Activated B cell treated with CpG ODN at 0.5 μM for 24 hours (primary cell): ENCODE results near the gene PLPP2. TPM values are rescaled to one million over a fixed set of nuclear protein-coding genes. Genes with fewer than 3 reads are reported as not detected.

Experiments used
- ATAC-seq: fragments of 200-7000 bp; cut with Tn5 transposase; one replicate; pipeline ENCODE4 v1.10.0; 2021; ENCODE audit warnings: low read depth, mild to moderate bottlenecking, moderate library complexity
- CTCF ChIA-PET: fragments of 350-600 bp; sonication (Branson Sonifier 250); formaldehyde crosslinking; loops from one replicate; lab custom pipeline; 2021; ENCODE audit warnings: antibody characterized with exemption; lab: Charles Lee
- POLR2A ChIA-PET: fragments of 350-600 bp; sonication (Branson Sonifier 250); formaldehyde crosslinking; loops from one replicate; lab custom pipeline; 2021; ENCODE audit warnings: antibody characterized with exemption; lab: Charles Lee
- DNase-seq: peaks from one replicate; pipeline ENCODE4 v3.0.0; 2022
- H3K27ac Mint-ChIP-seq: one replicate; pipeline ENCODE4 v1.8.0; 2020; ENCODE audit warnings: mixed read lengths
- H3K27me3 Mint-ChIP-seq: one replicate; pipeline ENCODE4 v1.8.0; 2021; ENCODE audit warnings: mixed read lengths
- H3K36me3 Mint-ChIP-seq: one replicate; pipeline ENCODE4 v1.8.0; 2021; ENCODE audit warnings: low read depth, mixed read lengths
- H3K4me1 Mint-ChIP-seq: one replicate; pipeline ENCODE4 v1.8.0; 2021; ENCODE audit warnings: mixed read lengths
- H3K4me3 Mint-ChIP-seq: one replicate; pipeline ENCODE4 v1.8.0; 2020; ENCODE audit warnings: mild to moderate bottlenecking, mixed read lengths
- H3K9me3 Mint-ChIP-seq: one replicate; pipeline ENCODE4 v1.8.0; 2020; ENCODE audit warnings: mixed read lengths
- CTCF ChIP-seq: fragments of 200-600 bp; IDR thresholded peaks from one replicate; pipeline ENCODE4 v1.8.0; 2022; ENCODE audit warnings: antibody characterized with exemption, mild to moderate bottlenecking
- intact Hi-C: fragments of 100-400 bp; cut with micrococcal nuclease; formaldehyde crosslinking; loops from one replicate; pipeline ENCODE4 v1.15.1; 2024
- total RNA-seq: library from RNA; stranded (reverse); gene quantifications from 2 replicates; pipeline ENCODE4 v1.2.3, GENCODE V29; 2022

The PLPP2 gene
- total RNA-seq, 1 donor from 2014 or later = 0.29 TPM

- no peaks in the 10 kb centered on the region for H3K9me3 Mint-ChIP-seq
- H3K27ac Mint-ChIP-seq = no peak overlapping the region
These were observed 1.2 kb upstream of the PLPP2 start for GRCh38 chr19:292281-292884.

GRCh38 chr19:291561-292280 lies 518 bp upstream of the PLPP2 start:
- intact Hi-C loops = loop anchor here (10.0 kb wide), 1 partner anchor 213 kb away; the partner anchor contains the start of gene TPGS1

More at GRCh38 chr19:292281-292884, 1.2 kb upstream of the PLPP2 start:
- CTCF ChIA-PET = no interaction called here
- TF ChIP-seq CTCF = no peak
- POLR2A ChIA-PET = no interaction called here
- no peak for DNase-seq
- no peaks in the 10 kb centered on the region for H3K36me3 Mint-ChIP-seq
- peaks cover 13% of the 10 kb centered on the region for H3K4me1 Mint-ChIP-seq
- no peak for ATAC-seq
- peaks cover 46% of the 10 kb centered on the region for H3K27me3 Mint-ChIP-seq
- H3K4me3 Mint-ChIP-seq = no peak overlapping the region
- intact Hi-C loops = loop anchor here (10.0 kb wide), 1 partner anchor 212 kb away; the partner anchor contains the start of gene TPGS1

GRCh38 chr19:290372-291005 lies 714 bp downstream of the PLPP2 start:
- CTCF ChIA-PET = no interaction called here
- H3K36me3 Mint-ChIP-seq = no peaks in the 10 kb centered on the region
- intact Hi-C loops = loop anchor here (10.0 kb wide), 1 partner anchor 214 kb away; the partner anchor contains the start of gene TPGS1
- ATAC-seq = no peak
- TF ChIP-seq CTCF = no peak
- peak overlapping the region; percentile 28 for H3K4me3 Mint-ChIP-seq
- peaks cover 13% of the 10 kb centered on the region for H3K4me1 Mint-ChIP-seq
- DNase-seq = no peak
- no peaks in the 10 kb centered on the region for H3K9me3 Mint-ChIP-seq
- peaks cover 41% of the 10 kb centered on the region for H3K27me3 Mint-ChIP-seq
- POLR2A ChIA-PET = no interaction called here
- no peak overlapping the region for H3K27ac Mint-ChIP-seq

More at GRCh38 chr19:291561-292280, 518 bp upstream of the PLPP2 start:
- POLR2A ChIA-PET = no interaction called here
- ATAC-seq (no peak), DNase-seq (no peak)
- peaks cover 46% of the 10 kb centered on the region for H3K27me3 Mint-ChIP-seq
- no peak overlapping the region for H3K4me3 Mint-ChIP-seq
- no peak overlapping the region for H3K27ac Mint-ChIP-seq
- H3K4me1 Mint-ChIP-seq = peaks cover 13% of the 10 kb centered on the region
- CTCF ChIA-PET = no interaction called here
- H3K9me3 Mint-ChIP-seq = no peaks in the 10 kb centered on the region
- no peaks in the 10 kb centered on the region for H3K36me3 Mint-ChIP-seq
- TF ChIP-seq CTCF = no peak

GRCh38 chr19:289651-290371 lies 1.4 kb downstream of the PLPP2 start:
- ATAC-seq (peak; percentile 67), DNase-seq (no peak)
- peaks cover 41% of the 10 kb centered on the region for H3K27me3 Mint-ChIP-seq
- ChIA-PET POLR2A (no interaction called here), CTCF (no interaction called here)
- H3K4me1 Mint-ChIP-seq = peaks cover 13% of the 10 kb centered on the region
- H3K27ac Mint-ChIP-seq = no peak overlapping the region
- no peak for TF ChIP-seq CTCF
- intact Hi-C loops = loop anchor here (10.0 kb wide), 1 partner anchor 215 kb away; the partner anchor contains the start of gene TPGS1
- H3K4me3 Mint-ChIP-seq = peak overlapping the region; percentile 28
- no peaks in the 10 kb centered on the region for H3K9me3 Mint-ChIP-seq
- no peaks in the 10 kb centered on the region for H3K36me3 Mint-ChIP-seq
